IMR-90 (cell line): ENCODE measurements around the gene AKNA. TPM values are rescaled to one million over a fixed set of nuclear protein-coding genes. Genes with fewer than 3 reads are reported as not detected.

Source experiments
- ATAC-seq: fragments of 200-7000 bp; cut with Tn5 transposase; 2 replicates; pipeline ENCODE4 v1.9.1; 2020; ENCODE audit warnings: low read depth, mild to moderate bottlenecking, moderate library complexity
- BruUV-seq: library from RNA; stranded (reverse); fragments of 400-500 nt; replicated peaks from 2 replicates; lab custom pipeline; 2021; lab: Mats Ljungman, UMichigan
- CTCF ChIA-PET: fragments of 300-600 bp; formaldehyde crosslinking; extraction: SDS; loops from one replicate; lab custom pipeline; 2021; ENCODE audit warnings: antibody characterized with exemption; lab: Yijun Ruan, JAX
- POLR2A ChIA-PET: fragments of 300-600 bp; sonication (Branson Sonifier 250); formaldehyde crosslinking; loops from one replicate; lab custom pipeline; 2022; ENCODE audit warnings: antibody characterized with exemption; ENCODE audit not compliant: unreplicated experiment; lab: Charles Lee
- DNase-seq: peaks from one replicate; pipeline ENCODE4 v3.0.0; 2013
- H2AFZ ChIP-seq: replicated peaks from 2 replicates; pipeline ENCODE3; 2013; ENCODE audit warnings: low read length, mild to moderate bottlenecking; ENCODE audit not compliant: poor library complexity
- H2AK5ac ChIP-seq: 2 replicates; pipeline ENCODE4 v1.6.1; 2013; ENCODE audit warnings: low read depth, low read length, inconsistent platforms
- H2AK9ac ChIP-seq: replicated peaks from 2 replicates; pipeline ENCODE3; 2013; ENCODE audit warnings: mild to moderate bottlenecking, low read depth, low read length, moderate library complexity; ENCODE audit not compliant: poor library complexity
- H2BK120ac ChIP-seq: 2 replicates; pipeline ENCODE4 v1.6.1; 2013; ENCODE audit warnings: low read depth, low read length, inconsistent platforms
- H2BK15ac ChIP-seq: 3 replicates; pipeline ENCODE4 v1.6.1; 2013; ENCODE audit warnings: low read depth, low read length, inconsistent platforms
- H2BK20ac ChIP-seq: 2 replicates; pipeline ENCODE4 v1.6.1; 2013; ENCODE audit warnings: low read depth, mild to moderate bottlenecking, inconsistent platforms, low read length, moderate library complexity
- H2BK5ac ChIP-seq: 2 replicates; pipeline ENCODE4 v1.6.1; 2013; ENCODE audit warnings: mild to moderate bottlenecking, low read depth, low read length, inconsistent platforms; ENCODE audit not compliant: poor library complexity, severe bottlenecking
- H3K14ac ChIP-seq: replicated peaks from 2 replicates; pipeline ENCODE4 v1.6.1; 2013; ENCODE audit warnings: low read depth, low read length, inconsistent platforms
- H3K18ac ChIP-seq: 2 replicates; pipeline ENCODE4 v1.6.1; 2013; ENCODE audit warnings: low read depth, low read length, control low read depth
- H3K23ac ChIP-seq: 2 replicates; pipeline ENCODE4 v1.6.1; 2013; ENCODE audit warnings: low read depth, low read length, inconsistent platforms
- H3K27ac ChIP-seq: 2 replicates; pipeline ENCODE4 v1.5.1; 2013; ENCODE audit warnings: mild to moderate bottlenecking, control low read depth, low read length; ENCODE audit not compliant: insufficient read depth
- H3K27me3 ChIP-seq: 2 replicates; pipeline ENCODE4 v1.6.1; 2013; ENCODE audit warnings: low read length; ENCODE audit not compliant: control insufficient read depth, insufficient read depth
- H3K36me3 ChIP-seq: 2 replicates; pipeline ENCODE4 v1.6.1; 2013; ENCODE audit warnings: low read length, mixed read lengths; ENCODE audit not compliant: control insufficient read depth, insufficient read depth
- H3K4ac ChIP-seq: 2 replicates; pipeline ENCODE4 v1.6.1; 2013; ENCODE audit warnings: low read depth, low read length, inconsistent platforms
- H3K4me1 ChIP-seq: 2 replicates; pipeline ENCODE4 v1.6.1; 2013; ENCODE audit warnings: low read length, mixed read lengths; ENCODE audit not compliant: control insufficient read depth, insufficient read depth
- H3K4me2 ChIP-seq: 2 replicates; pipeline ENCODE4 v1.6.1; 2013; ENCODE audit warnings: low read depth, mild to moderate bottlenecking, control low read depth, low read length, moderate library complexity
- H3K4me3 ChIP-seq: 2 replicates; pipeline ENCODE4 v1.5.1; 2013; ENCODE audit warnings: low read depth, mild to moderate bottlenecking, control low read depth, low read length, moderate library complexity; ENCODE audit not compliant: insufficient read depth
- H3K56ac ChIP-seq: 2 replicates; pipeline ENCODE4 v1.6.1; 2013; ENCODE audit warnings: low read length, inconsistent platforms; ENCODE audit not compliant: insufficient read depth; ENCODE audit errors: extremely low read depth
- H3K79me1 ChIP-seq, 2 experiments: 2 replicates each; pipeline ENCODE4 v1.6.1; 2013; ENCODE audit warnings: low read length in 2 of 2, inconsistent platforms in 1 of 2, low read depth in 1 of 2
- H3K9ac ChIP-seq: 2 replicates; pipeline ENCODE4 v1.6.1; 2013; ENCODE audit warnings: low read depth, low read length, control low read depth
- H3K9me1 ChIP-seq: 2 replicates; pipeline ENCODE4 v1.6.1; 2013; ENCODE audit warnings: low read length, inconsistent platforms; ENCODE audit not compliant: insufficient read depth
- H3K9me3 ChIP-seq: 2 replicates; pipeline ENCODE4 v1.6.1; 2013; ENCODE audit warnings: low read length; ENCODE audit not compliant: control insufficient read depth, insufficient read depth
- H4K20me1 ChIP-seq: 2 replicates; pipeline ENCODE4 v1.6.1; 2013; ENCODE audit warnings: low read length, inconsistent platforms; ENCODE audit not compliant: insufficient read depth
- H4K5ac ChIP-seq: 2 replicates; pipeline ENCODE4 v1.6.1; 2013; ENCODE audit warnings: mild to moderate bottlenecking, low read depth, low read length, control low read depth
- H4K8ac ChIP-seq, 2 experiments: 2 replicates each; pipeline ENCODE4 v1.6.1; 2013; ENCODE audit warnings: low read depth in 2 of 2, low read length in 2 of 2, control low read depth in 1 of 2, inconsistent platforms in 1 of 2
- H4K91ac ChIP-seq: 2 replicates; pipeline ENCODE4 v1.6.1; 2013; ENCODE audit warnings: low read depth, low read length, inconsistent platforms; ENCODE audit not compliant: insufficient read depth
- RAD21 ChIP-seq: IDR thresholded peaks from 2 replicates; pipeline ENCODE4 v1.6.1; 2012; ENCODE audit warnings: low read length, improper control_type of control experiment
- WGBS, 2 experiments: methylation state at CpG; one replicate each; pipeline versions ENCODE4 v1.1.5 to v1.1.7; 2013; ENCODE audit warnings: missing lambda C conversion rate in 2 of 2; ENCODE audit not compliant: insufficient read length in 1 of 2; ENCODE audit errors: extremely low coverage in 2 of 2; 5-methylcytosine and 5-hydroxymethylcytosine counted together
- dilution Hi-C: fragments of 300-500 bp; cut with HindIII; formaldehyde crosslinking; loops from one replicate; pipeline ENCODE4 v1.14.3; 2018; ENCODE audit warnings: low sequenced_read_pairs; ENCODE audit not compliant: unreplicated experiment
- in situ Hi-C: fragments of 300-500 bp; cut with MboI; formaldehyde crosslinking; loops from 3 replicates; pipeline ENCODE4 v1.14.3; 2019; ENCODE audit warnings: low sequenced_read_pairs, inconsistent platforms, mixed read lengths
- intact Hi-C: fragments of 100-400 bp; cut with micrococcal nuclease; formaldehyde crosslinking; loops from 2 replicates; pipeline ENCODE4 v1.10.0; 2022
- polyA plus RNA-seq, 3 experiments: library from polyadenylated mRNA; depleted of rRNA; stranded (reverse); fragments of >200 nt; gene quantifications; 2 replicates each; pipeline ENCODE4 v1.2.3, GENCODE V29; 2012; ENCODE audit warnings: low replicate concordance in 1 of 3
- total RNA-seq: library from RNA; depleted of rRNA; stranded (reverse); fragments of >200 nt; gene quantifications from 2 replicates; pipeline ENCODE4 v1.2.3, GENCODE V29; 2012

Gene AKNA
- total and polyA plus RNA-seq, 2 of the 4 experiments (the other 2 are of a cell fraction) = 2.7 to 7.3 TPM

- 80% methylated on average over 1 of the region's 5 CpGs; no CpG with 5 or more reads in 1 of the 2 experiments for WGBS, 2 experiments
- Histone ChIP-seq H2BK15ac (no peak overlapping the region), H3K18ac (no peak overlapping the region), H3K27me3 (no peaks in the 10 kb centered on the region), H2AK5ac (no peak overlapping the region), H2BK5ac (no peak overlapping the region), H3K4me2 (no peak overlapping the region), H4K20me1 (no peaks in the 10 kb centered on the region), H3K56ac (no peak overlapping the region), H3K4ac (no peak overlapping the region), H3K9me3 (no peaks in the 10 kb centered on the region), H2AK9ac (no peak overlapping the region), H2BK120ac (no peak overlapping the region), H3K79me1 (no peaks in the 10 kb centered on the region), H4K8ac (no peak overlapping the region), H3K9ac (no peak overlapping the region), H4K91ac (no peak overlapping the region), H3K9me1 (no peaks in the 10 kb centered on the region), H4K5ac (no peak overlapping the region), H3K4me1 (no peaks in the 10 kb centered on the region), H3K4me3 (no peak overlapping the region), H2AFZ (no peak overlapping the region), H3K27ac (no peak overlapping the region), H3K14ac (no peak overlapping the region), H2BK20ac (no peak overlapping the region), H3K23ac (no peak overlapping the region), H3K36me3 (peaks cover 71% of the 10 kb centered on the region)
- BruUV-seq = no TSS peak
- ATAC-seq (no peak), DNase-seq (no peak)
- intact Hi-C loops = no loop called here
- ChIA-PET POLR2A (no interaction called here), CTCF (no interaction called here)
- no peak for TF ChIP-seq RAD21
- dilution Hi-C loops = no loop called here
- in situ Hi-C loops = no loop called here
Observed at GRCh38 chr9:114342755-114343440, 44.9 kb downstream of the AKNA start.
